Measurements from ENCODE around the gene MYRF.

- TF ChIP-seq EZH2phosphoT487 (IDR thresholded peaks at IDR 0.05; ENCODE audit: borderline replicate concordance, low read length) (no peak), CTCF (IDR thresholded peaks at IDR 0.05; ENCODE audit: low read depth, low read length, poor library complexity, severe bottlenecking) (no peak)
These were observed 75.9 kb downstream of the MYRF start for GRCh38 chr11:61828379-61828628.
